Stimulated activated CD8-positive, alpha-beta memory T cell treated with anti-CD3 and anti-CD28 coated beads, Interleukin-7, amount 100 ng/mL, for 48 hours (primary cell): ENCODE results near the gene PRSS50.
A peak's percentile ranks its signal among the peaks of the same experiment; 100 is the strongest.
"Not testable (repeated sequence)": the region's sequence is repeated elsewhere in the genome, so short reads cannot be mapped to it uniquely, and the experiment has no call there.

Experiments
- DNase-seq, 2 donors: peaks; one replicate each; pipeline ENCODE4 v3.0.0-alpha.2; 2020; ENCODE audit warnings: low read depth in 1 of 2; ENCODE audit errors: extremely low read depth in 1 of 2

Gene PRSS50, protein sequence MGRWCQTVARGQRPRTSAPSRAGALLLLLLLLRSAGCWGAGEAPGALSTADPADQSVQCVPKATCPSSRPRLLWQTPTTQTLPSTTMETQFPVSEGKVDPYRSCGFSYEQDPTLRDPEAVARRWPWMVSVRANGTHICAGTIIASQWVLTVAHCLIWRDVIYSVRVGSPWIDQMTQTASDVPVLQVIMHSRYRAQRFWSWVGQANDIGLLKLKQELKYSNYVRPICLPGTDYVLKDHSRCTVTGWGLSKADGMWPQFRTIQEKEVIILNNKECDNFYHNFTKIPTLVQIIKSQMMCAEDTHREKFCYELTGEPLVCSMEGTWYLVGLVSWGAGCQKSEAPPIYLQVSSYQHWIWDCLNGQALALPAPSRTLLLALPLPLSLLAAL

DNA sequence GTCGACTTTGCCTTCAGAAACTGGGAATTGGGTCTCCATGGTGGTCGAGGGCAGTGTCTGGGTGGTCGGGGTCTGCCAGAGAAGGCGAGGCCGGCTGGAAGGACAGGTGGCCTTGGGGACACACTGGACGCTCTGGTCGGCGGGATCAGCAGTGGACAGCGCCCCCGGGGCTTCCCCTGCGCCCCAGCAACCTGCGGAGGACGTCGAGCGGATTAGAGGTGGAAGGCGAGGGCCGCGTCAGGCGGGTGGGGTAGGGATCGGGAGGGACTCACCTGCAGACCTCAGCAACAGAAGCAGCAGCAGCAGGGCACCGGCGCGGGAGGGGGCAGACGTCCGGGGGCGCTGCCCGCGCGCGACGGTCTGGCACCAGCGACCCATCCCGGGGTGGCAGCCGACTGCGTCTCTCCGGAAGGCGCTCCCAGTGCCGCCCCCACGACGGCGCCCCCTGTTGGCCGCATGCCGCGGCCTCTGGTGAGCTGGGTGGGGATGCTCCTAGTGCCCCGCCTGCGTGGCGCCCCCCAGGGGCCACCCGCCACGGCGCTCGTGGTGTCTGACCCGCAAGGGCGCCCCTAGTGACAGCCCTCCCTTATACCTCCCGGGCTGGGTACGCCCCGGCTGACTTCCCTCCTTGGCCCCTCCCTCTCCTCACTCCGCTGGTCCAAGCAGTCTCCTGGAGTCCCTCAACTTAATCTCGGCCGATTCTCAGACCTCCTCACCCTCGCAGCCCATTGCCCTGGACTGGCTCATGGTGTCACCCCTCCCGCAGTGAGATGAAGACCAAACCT lies at the start of gene PRSS50:
Gene PRSS50 (minus strand): TSS at position 423 of the 785 bp plus-strand sequence. CDS start 45 bp downstream, at position 378.
- peak; percentile 21 to 34 for DNase-seq

DNA sequence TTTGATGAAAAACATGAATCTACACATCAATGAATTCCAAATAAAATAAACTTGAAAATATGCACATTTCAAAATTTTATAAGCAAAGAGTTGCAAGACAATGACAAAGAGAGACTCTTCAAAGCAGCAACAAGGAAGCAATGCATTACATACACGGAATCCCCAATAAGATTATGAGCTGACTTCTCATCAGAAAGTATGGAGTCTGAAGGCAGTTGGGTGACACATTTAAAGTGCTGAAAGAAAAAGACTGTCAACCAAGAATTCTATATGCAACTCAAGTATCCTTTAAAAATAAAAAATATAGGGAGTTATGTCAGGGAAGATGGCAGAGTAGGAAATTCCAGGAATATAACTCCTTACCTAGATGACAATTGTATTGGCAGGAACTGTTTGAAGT lies 46.5 kb upstream of the PRSS50 start:
- DNase-seq, result no peak

DNA sequence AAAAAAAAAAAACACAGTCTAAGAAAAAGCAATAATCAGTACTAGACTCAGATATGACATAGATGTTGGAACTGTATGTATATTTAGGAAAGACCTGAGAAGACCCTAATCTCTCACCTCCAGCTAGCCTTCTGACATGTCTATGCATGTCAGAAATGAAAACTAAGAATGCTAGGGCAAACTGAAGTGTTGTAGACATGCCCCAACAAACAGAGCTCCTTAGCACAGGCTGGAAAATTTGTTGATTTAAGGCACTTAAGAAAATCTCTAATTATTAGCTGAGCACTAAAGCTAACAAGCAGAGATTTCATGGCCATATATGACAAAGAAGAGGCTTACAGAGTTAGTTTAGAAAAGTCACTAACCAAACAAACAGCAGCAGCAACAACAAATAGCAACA lies 45.5 kb upstream of the PRSS50 start:
- DNase-seq, result no peak

DNA sequence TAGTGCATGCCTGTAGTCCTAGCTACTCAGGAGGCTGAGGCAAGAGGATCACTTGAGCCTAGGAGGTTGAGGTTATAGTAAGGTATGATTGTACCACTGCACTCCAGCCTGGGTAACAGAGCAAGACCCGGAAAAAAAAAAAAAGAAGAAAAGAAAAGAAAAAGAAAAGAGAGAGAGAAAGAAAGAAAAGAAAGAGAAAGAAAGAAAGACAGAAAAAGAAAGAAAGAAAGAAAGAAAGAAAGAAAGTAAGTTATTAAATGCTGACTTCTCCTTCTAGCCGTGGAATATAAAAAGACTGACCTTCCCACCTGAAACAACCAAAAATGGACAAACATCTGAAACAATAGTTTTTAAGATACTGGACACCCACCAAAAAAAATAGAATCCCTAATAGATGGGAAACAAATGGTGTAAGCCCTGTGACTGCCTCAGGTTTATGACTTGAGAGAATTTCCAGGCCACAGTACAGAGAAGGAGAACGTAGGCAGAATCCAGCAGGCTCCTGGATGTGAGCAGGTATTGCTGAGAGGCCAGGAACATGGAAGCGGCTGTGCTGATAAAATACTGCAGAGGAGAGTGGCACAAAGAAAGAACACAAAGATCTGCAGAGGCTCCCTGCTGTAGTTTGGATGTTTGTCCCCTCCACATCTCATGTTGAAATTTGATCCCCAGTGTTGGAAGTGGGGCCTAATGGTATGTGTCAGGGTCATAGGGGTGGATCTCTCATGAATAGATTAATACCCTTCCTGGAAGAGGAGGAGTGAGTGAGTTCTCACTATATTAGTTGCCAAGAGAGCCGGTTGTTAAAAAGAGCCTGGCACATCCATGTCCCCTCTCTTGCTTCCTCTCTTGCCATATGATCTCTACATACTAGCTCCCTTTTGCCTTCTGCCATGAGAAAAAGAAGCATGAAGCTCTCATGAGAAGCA lies 41.8 kb upstream of the PRSS50 start:
- DNase-seq, result no peak

DNA sequence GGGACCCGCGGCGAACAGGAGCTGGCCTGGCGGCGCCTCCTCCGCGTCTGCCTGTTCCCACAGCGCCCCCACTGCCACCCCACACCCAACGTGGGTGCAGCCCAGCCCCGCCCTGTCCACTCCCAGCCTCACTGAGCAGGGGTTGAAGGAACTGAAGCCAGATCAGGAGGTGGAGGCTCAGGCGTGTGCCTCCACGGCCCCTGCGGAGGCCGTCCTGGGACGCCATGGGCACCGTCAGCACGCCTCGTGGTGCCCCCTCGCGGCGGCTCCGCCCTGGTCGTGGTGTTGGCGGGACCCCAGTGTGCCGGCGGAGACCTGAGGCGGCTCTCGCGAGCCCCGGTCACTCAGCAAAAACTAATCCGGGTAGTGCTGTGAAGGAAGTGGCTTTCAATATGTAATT lies 39.0 kb upstream of the PRSS50 start:
- no peak for DNase-seq

DNA sequence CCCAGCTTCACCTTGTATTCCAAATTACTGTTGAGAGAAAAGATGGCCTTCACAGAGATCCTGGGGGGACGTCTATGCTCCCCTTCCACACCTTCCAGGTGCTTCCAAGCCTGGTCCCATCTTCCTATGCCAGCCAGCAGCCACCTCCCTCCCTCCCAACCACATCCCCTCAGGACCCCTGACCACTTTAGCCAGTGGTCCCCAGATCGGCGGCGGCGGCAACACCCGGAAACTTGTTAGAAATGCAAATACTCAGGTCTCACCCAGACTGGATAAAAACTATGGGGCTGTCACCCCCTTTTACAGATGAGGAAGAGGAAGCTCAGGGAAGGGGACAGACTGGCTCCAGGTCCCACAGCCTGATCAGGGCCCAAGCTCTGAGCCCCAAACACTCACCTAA lies 38.0 kb upstream of the PRSS50 start:
- no peak for DNase-seq

DNA sequence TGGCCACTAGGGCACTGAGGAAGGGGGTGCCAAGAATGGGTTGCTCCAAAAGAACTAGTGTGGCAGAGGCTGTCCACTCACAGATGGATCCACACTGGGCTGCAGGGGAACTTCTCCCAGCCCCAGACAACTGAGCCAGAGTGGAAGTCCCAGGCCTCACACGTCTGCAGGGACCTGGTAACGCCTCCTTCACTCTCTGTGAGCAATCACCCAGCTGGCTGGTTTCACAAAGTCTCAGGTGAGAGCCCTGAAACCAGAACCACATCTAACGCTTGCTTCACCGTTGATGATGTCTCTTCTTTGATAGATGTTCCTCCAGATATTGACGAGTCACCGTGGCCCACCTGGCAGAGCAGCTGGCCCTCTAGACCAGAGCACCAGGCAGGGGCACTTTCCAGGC lies 35.5 kb upstream of the PRSS50 start:
- peak in 1 of 2 donors; percentile 3 for DNase-seq

DNA sequence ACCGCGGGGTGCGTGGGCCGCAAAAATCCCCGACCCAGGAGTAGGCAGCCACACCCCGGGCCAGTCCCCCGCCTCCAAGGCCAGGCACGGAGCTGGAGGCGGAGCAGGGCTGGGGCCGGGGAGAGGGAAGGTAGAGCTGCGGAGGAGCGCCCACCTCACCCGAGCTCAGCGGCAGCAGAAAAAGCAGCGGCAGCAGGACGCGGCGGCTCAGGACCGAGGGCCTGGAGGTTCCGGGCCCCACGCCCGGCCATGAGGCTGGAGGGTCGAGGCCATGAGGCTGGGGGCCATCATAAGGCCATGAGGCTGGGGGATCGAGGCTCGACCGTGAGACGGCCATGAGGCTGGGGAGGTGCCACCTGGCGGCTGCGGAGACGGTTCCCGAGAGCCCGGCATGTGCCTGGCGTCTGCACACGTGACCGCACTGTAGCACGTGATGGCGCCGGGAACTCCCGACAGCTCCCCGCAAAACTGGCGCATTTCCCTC lies 32.9 kb upstream of the PRSS50 start:
- no peak for DNase-seq

DNA sequence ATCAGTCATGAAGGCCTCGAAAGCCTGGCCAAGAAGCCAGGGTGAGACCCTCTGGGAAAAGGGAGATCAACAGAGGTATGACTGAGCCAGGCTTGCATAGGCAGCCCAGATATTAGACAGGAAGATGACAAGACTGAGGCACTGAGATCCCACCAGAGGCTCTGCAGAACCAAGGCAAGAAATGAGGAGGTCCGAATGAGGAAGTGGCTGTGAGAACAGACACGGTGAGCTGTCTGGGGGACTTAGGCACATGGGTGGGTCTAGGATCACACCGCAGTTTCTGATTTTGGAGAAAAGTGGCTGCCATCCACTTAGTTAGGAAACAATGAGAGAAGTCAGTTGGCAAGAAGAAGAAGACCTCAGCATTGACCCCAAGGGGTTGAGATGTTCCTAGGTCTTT lies 31.5 kb upstream of the PRSS50 start:
- DNase-seq, result no peak

DNA sequence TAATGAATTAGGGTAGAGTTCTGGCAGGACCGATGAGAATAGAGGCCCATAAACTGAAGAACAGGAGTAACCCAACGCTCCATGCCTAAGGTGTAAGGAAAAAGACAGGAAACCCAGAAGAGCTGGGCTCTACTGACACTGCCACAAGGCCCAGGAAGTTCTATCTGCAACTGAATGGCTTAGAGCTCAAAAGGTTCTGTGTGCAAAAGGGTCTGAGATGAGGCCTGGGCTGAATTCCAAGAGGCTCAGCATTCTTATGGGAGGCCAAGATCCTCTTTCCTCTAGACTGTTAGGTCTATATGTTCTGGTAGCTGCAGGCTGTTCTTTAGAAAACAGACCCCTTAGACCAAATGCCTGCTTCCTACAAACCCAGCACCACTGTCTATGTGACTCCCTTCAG lies 30.5 kb upstream of the PRSS50 start:
- no peak for DNase-seq

DNA sequence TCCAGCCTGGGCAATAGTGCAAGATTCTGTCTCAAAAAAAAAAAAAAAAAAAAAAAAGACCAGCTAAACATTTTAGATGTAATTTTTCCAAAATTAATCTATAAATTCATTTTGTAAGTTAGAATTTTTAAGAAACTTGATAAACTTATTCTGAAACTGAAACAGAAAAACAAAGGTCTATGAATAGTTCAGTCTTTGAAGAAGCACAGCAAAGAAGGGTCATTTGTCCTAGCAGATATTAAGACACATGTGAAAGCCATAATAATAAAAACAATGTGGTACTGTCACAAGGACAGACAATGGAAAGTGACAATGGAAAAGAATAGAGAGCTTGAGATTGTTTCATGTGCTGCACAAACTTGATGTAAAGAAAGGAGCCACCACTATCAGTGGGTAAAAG lies 29.0 kb upstream of the PRSS50 start:
- no peak for DNase-seq

DNA sequence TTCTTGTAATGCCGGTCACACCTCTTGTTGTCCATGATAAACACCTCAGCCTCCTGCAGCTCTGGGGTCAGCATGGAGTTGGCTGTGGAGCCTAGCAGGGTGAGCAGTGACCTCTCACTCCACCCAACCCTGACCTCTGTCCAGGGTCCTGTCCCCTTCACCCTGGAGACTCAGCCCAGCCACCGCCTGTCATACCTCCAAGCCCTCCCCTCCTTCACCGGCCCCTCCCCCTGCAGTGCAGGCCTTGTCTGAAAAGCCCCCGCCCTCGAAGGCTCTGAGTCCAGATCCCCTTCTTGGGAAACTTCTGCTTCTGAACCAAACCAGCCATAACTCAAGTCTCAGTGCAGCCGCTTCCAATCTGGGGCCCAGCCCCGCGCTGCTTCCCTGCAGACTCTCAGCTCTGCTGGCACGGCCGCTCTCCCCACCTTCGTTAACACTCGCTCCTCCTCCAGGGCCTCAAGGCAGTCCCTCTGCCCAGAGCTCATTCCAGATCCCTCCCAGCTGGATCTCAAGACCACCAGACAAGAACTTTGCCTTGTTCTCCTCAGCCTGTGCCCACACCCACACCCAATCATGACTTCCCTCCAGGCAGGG lies 25.4 kb upstream of the PRSS50 start:
- no peak for DNase-seq

DNA sequence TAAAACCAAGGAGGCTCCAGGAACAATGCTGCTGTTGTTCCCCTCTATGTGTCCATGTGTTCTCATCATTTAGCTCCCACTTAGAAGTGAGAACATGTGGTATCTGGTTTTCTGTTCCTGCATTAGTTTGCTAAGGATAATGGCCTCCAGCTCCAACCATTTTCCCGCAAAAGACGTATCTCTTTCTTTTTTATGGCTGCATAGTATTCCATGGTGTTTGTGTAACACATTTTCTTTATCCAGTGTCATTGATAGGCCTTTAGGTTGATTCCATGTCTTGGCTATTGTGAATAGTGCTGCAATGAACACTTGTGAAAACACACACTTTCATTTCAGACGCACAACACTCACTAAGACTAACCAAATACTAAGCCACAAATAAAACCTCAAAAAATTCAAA lies 21.9 kb upstream of the PRSS50 start:
- not testable (repeated sequence) for DNase-seq

DNA sequence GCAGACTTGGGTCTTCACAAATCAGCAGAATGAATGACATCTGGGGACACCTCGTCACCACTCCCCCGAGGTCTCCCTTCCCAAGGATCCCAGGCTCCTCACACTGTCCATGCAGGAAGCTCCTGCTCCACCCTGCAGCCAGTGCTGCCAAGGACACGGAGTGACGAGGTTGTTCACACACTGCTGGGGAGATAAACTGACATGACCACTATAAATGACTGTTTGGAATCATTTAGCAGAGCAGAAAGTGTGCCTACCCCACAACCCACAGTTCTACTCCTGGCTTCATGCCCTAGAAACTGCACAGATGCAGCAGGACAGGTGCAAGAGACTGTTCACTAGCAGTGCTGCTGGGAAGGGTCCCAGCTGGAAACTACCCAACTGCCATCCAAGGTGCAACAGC lies 19.7 kb upstream of the PRSS50 start:
- no peak for DNase-seq

DNA sequence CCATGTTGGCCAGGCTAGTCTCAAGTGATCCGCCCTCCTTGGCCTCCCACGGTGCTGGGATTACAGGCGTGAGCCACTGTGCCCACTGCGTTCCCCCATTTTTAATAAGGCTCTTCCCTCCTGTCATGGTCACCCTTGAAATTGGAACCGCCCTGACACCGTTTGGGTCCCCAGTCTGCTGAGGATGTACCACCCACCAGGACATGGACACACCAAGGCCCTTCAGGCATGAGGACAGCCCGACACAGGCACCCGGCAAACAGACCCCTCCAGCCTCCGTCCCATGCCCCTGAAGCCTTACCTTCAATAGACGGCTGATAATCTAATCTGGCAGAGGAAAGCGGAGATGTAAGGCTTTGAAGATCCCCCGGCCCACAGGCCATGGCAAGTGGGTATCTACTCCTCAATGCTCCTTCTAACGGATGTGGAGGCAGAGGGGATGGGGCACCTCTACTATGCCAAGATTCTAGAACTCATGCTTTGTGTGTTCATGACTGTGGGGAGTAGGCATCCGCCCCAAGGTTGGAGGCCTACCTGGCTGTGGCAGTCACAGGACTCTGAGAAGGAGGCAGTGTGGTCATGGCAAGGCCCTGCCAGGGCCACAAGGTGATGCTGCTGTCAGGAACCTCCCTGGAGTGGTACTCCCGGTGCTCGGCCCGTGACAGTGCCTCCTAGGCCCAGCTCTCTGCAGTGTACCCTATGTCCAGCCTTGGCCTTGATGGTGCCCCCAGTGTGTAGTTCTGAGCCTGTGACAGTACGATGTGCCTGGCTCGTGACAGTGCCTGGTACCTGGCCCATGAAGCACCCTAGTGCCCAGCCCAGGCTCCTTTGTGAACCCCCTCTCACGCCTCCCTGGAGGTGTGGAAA lies 18.6 kb upstream of the PRSS50 start:
- DNase-seq, result no peak

DNA sequence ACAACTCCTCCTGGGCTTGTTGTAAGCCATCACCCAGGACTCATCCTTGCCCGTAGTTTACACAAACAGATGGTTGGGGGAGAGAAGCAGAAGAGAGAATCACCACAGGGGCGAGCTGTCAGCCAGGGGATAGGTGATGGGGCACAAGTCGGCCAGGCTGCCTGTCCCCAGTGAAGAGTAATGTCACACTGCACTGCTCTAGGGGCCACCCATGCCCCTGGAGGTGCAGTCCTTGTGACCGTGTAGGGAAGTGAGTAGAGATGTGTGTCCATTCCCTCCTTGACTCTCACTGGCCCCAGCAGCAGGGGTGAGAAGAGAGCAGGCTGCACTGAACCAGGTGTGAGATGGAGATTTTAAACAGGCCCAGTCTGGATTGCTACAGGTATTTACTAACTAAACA lies 17.1 kb upstream of the PRSS50 start:
- no peak for DNase-seq

DNA sequence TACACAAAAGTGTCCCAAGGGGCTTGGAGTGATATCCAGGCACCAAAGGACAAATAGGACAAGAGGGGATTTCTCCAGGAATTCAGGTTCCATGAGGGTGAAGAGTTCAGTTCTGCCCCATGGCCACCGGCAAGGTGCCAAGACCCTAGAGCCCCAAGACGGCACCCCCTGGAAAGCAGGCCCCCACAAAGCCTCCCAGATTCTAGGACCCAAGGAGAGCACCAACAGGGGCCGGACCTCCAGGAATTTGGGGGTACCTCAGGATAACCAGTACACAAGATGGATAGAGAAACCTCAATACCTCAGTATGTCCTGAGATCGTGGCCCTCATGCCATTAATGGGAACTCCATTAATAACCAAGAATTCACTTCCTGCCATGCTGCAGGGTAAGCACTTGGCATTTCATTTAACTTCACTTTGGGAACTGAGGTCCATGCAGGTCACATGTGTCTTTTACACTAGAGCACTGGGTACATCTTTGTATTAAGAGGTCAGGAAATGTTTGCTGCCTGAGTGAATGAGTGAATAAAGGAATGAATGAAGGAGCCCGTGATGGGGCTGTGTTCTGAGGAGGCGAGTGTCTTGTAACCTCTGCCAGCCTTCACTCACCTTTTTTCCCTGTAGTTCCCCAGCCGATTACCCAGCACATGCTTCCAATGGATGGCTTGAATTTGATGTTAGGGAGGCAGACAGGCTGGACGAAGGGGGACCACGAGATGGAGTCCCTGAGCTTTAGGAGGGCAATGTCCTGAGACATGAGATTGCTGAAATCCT lies 15.5 kb upstream of the PRSS50 start:
- DNase-seq, result no peak

DNA sequence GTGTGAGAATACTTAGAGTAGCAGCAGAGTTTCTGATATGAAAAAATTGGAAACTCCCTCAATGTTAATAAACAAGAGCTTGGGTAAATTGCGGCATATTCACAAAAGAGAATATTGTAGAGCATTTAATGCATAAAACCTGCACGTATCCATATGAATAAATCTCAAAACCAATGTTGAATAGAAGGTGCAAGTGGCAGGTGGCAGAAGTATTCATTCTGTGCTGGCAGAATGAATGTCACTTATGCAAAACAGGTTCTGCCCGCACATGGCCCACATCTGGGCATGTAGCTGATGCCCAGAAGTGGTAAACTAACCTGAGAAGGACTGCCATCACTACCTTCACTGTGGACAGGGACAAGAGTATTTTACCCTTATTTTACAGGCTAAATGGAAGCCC lies 14.1 kb upstream of the PRSS50 start:
- DNase-seq, result no peak

DNA sequence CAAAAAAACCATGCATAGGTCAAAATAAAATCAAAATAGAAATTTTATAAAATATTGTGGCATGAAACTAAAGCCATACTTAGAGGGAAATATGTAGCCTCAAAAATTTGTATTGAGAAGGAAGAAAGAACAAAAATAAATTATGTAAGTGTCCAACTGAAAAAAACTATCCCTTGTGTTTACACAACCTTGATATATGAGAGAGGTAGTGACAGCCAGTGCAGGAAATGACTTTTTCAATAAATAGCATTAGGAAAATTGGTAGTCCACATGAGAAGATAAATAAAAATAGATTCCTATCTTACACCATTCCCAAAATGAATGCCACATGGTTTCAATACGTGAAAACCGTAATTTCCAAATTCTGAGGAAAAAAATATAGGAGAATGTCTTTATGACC lies 13.2 kb upstream of the PRSS50 start:
- no peak for DNase-seq
